GM23248 (cell line): ENCODE measurements around the gene CAMKMT. TPM values are rescaled to one million over a fixed set of nuclear protein-coding genes. Genes with fewer than 3 reads are reported as not detected.

Experiments
- DNase-seq: peaks from one replicate; pipeline ENCODE4 v3.0.0-alpha.2; 2015
- H2AFZ ChIP-seq: fragments of 200-600 bp; sonication (generic); 2 replicates; pipeline ENCODE4 v1.6.1; 2016; ENCODE audit warnings: antibody characterized with exemption
- H3F3A ChIP-seq: fragments of 200-600 bp; sonication (generic); 2 replicates; pipeline ENCODE4 v1.6.1; 2016; ENCODE audit warnings: mild to moderate bottlenecking, antibody characterized with exemption, mixed run types; ENCODE audit not compliant: insufficient read depth
- H3K27ac ChIP-seq: fragments of 200-600 bp; sonication (generic); 2 replicates; pipeline ENCODE4 v1.5.1; 2016; ENCODE audit warnings: mild to moderate bottlenecking
- H3K27me3 ChIP-seq: fragments of 200-600 bp; sonication (generic); replicated peaks from 2 replicates; pipeline ENCODE4 v1.6.1; 2016; ENCODE audit warnings: mild to moderate bottlenecking; ENCODE audit not compliant: insufficient read depth
- H3K36me3 ChIP-seq: fragments of 200-600 bp; sonication (generic); 2 replicates; pipeline ENCODE4 v1.6.1; 2016; ENCODE audit warnings: low read depth, mild to moderate bottlenecking
- H3K4me1 ChIP-seq: fragments of 200-600 bp; sonication (generic); 2 replicates; pipeline ENCODE4 v1.6.1; 2016; ENCODE audit warnings: mild to moderate bottlenecking; ENCODE audit not compliant: insufficient read depth
- H3K4me2 ChIP-seq: fragments of 200-600 bp; sonication (generic); one replicate; pipeline ENCODE4 v1.6.1; 2016; ENCODE audit warnings: mild to moderate bottlenecking; ENCODE audit not compliant: unreplicated experiment
- H3K4me3 ChIP-seq: fragments of 200-600 bp; sonication (generic); 2 replicates; pipeline ENCODE4 v1.5.1; 2016; ENCODE audit warnings: mild to moderate bottlenecking
- H3K79me2 ChIP-seq: fragments of 200-600 bp; sonication (generic); 2 replicates; pipeline ENCODE4 v1.6.1; 2016; ENCODE audit warnings: mild to moderate bottlenecking; ENCODE audit not compliant: insufficient read depth
- H3K9ac ChIP-seq: fragments of 200-600 bp; sonication (generic); 2 replicates; pipeline ENCODE4 v1.6.1; 2016; ENCODE audit warnings: mild to moderate bottlenecking
- H3K9me2 ChIP-seq: fragments of 200-600 bp; sonication (generic); 2 replicates; pipeline ENCODE4 v1.6.1; 2016; ENCODE audit warnings: mixed run types, mild to moderate bottlenecking, moderate library complexity; ENCODE audit not compliant: insufficient read depth
- H3K9me3 ChIP-seq: fragments of 200-600 bp; sonication (generic); one replicate; pipeline ENCODE4 v1.6.1; 2017; ENCODE audit warnings: low read depth
- H4K20me1 ChIP-seq: fragments of 200-600 bp; sonication (generic); 2 replicates; pipeline ENCODE4 v1.6.0; 2016; ENCODE audit not compliant: insufficient read depth
- EZH2 ChIP-seq: fragments of 200-600 bp; sonication (generic); IDR thresholded peaks from 2 replicates; pipeline ENCODE4 v1.6.1; 2018; ENCODE audit warnings: antibody characterized with exemption, mild to moderate bottlenecking; ENCODE audit not compliant: insufficient read depth, poor library complexity, severe bottlenecking
- EZH2phosphoT487 ChIP-seq: fragments of 200-600 bp; sonication (generic); IDR thresholded peaks from 2 replicates; pipeline ENCODE4 v1.6.1; 2018; ENCODE audit warnings: antibody characterized with exemption, moderate library complexity, mild to moderate bottlenecking, low read depth; ENCODE audit not compliant: insufficient read depth
- WGBS, 2 experiments: methylation state at CpG; one replicate each; pipeline ENCODE4 v1.1.6; 2015 to 2017; ENCODE audit warnings: low lambda C conversion rate in 2 of 2, low coverage in 1 of 2; ENCODE audit errors: missing lambda C conversion rate in 2 of 2; 5-methylcytosine and 5-hydroxymethylcytosine counted together
- in situ Hi-C: fragments of 300-500 bp; cut with MboI; formaldehyde crosslinking; loops from 2 replicates; pipeline ENCODE4 v1.15.0; 2020
- polyA plus RNA-seq: library from polyadenylated mRNA; unstranded; fragments of >200 nt; fragmentation: Nextera tagmentation; extraction: Ambion mirVana; gene quantifications from 2 replicates; pipeline ENCODE4 v1.2.1, GENCODE V29; 2016
- total RNA-seq: library from RNA; depleted of rRNA; stranded (reverse); fragments of >200 nt; shearing (Covaris generic); gene quantifications from 2 replicates; pipeline ENCODE4 v1.2.3, GENCODE V29; 2014

The CAMKMT gene
- total and polyA plus RNA-seq, 2 experiments from 2014 or later, result 3.1 to 6.9 TPM

DNA sequence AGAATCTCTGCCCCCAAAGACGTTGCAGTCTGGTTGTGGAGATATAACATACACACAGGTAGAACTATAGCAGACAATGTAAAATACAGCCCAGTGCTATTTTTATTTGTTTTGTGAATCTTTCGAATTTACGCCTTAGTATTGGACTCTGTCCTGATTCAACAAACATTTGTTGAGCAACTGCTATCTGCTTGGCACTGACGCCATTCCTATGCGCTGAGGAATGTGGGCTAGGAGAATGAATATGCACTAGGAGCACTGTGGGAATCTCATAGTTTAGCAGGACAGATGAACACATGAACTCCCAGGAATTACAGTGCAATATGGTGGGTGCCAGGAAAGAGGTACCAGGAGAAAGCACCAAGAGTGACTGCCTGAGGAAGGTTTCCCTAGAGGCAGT lies 398.1 kb downstream of the CAMKMT start:
- no peaks in the 10 kb centered on the region for H3K27me3 ChIP-seq
- no peaks in the 10 kb centered on the region for H3F3A ChIP-seq
- in situ Hi-C loops, result no loop called here
- peak; percentile 6 for DNase-seq
- no peak overlapping the region for H3K27ac ChIP-seq
- no peak overlapping the region for H3K4me3 ChIP-seq
- H3K36me3 ChIP-seq, result no peaks in the 10 kb centered on the region
- H3K79me2 ChIP-seq, result no peaks in the 10 kb centered on the region
- no peak overlapping the region for H3K4me2 ChIP-seq
- no peak overlapping the region for H2AFZ ChIP-seq
- WGBS, 2 experiments, result 78% methylated on average over 5 of the region's 5 CpGs
- H3K9me3 ChIP-seq, result no peaks in the 10 kb centered on the region
- H3K9me2 ChIP-seq, result no peaks in the 10 kb centered on the region
- no peak for TF ChIP-seq EZH2
- no peak for TF ChIP-seq EZH2phosphoT487
- H3K9ac ChIP-seq, result no peak overlapping the region
- H4K20me1 ChIP-seq, result no peaks in the 10 kb centered on the region
- no peaks in the 10 kb centered on the region for H3K4me1 ChIP-seq

DNA sequence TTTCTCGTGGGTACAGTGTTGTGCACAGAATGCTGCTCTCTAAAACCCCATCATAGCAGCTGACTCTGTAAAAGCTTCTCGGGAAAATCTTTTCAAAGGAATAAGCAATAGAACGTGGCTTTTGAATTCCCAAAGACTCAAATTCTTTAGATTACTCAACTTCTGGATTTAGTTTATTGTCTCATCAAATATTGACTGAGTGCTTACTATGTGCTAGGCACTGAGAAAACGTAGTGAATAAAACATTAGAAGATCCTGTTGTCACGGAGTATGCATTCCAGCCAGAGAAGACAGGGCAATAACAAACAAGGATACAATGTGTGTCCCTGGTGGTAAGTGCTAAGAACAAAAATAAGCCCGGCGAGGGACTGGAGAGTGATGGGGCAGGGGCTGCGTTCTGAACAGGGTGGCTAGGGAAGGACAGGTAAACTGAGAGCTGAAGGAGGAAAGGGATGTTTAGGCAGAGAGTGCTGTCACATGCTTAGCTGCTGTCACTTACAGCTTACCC lies 401.6 kb downstream of the CAMKMT start:
- DNase-seq, result no peak
- no peak overlapping the region for H3K9ac ChIP-seq
- H3K9me2 ChIP-seq, result no peaks in the 10 kb centered on the region
- H2AFZ ChIP-seq, result no peak overlapping the region
- 51 to 54% methylated on average over 8 of the region's 8 CpGs for WGBS, 2 experiments
- H3K4me1 ChIP-seq, result no peaks in the 10 kb centered on the region
- H3K79me2 ChIP-seq, result no peaks in the 10 kb centered on the region
- no peak overlapping the region for H3K4me3 ChIP-seq
- H3F3A ChIP-seq, result no peaks in the 10 kb centered on the region
- H3K9me3 ChIP-seq, result no peaks in the 10 kb centered on the region
- in situ Hi-C loops, result no loop called here
- no peaks in the 10 kb centered on the region for H4K20me1 ChIP-seq
- H3K4me2 ChIP-seq, result no peak overlapping the region
- TF ChIP-seq EZH2phosphoT487 (no peak), EZH2 (no peak)
- H3K27ac ChIP-seq, result no peak overlapping the region
- no peaks in the 10 kb centered on the region for H3K27me3 ChIP-seq
- no peaks in the 10 kb centered on the region for H3K36me3 ChIP-seq

DNA sequence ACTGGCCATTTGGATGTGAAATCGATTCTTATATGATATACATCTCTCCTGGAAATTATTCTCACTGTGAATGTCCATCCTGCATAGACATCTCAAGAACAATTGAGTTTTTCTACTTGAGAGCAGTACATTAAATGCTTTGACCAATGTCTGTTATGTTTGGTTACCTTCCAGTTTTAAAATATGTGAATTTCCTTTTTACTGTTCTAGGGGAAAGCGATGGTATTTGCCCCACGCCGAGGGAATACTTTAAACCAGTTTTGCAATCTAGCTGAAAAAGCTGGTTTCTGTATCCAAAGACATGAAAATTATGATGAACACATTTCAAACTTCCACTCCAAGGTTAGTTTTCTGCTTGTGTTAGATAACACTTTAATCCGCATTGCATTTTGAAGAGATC lies 404.5 kb downstream of the CAMKMT start:
- Histone ChIP-seq H3K9me3 (no peaks in the 10 kb centered on the region), H2AFZ (no peak overlapping the region), H3K9ac (no peak overlapping the region), H3K27ac (no peak overlapping the region), H3F3A (no peaks in the 10 kb centered on the region), H3K9me2 (no peaks in the 10 kb centered on the region), H3K4me2 (no peak overlapping the region), H4K20me1 (no peaks in the 10 kb centered on the region), H3K36me3 (no peaks in the 10 kb centered on the region), H3K4me1 (no peaks in the 10 kb centered on the region), H3K79me2 (no peaks in the 10 kb centered on the region), H3K4me3 (no peak overlapping the region), H3K27me3 (no peaks in the 10 kb centered on the region)
- TF ChIP-seq EZH2 (no peak), EZH2phosphoT487 (no peak)
- no peak for DNase-seq
- WGBS, 2 experiments, result 71 to 76% methylated on average over 5 of the region's 5 CpGs
- in situ Hi-C loops, result no loop called here

DNA sequence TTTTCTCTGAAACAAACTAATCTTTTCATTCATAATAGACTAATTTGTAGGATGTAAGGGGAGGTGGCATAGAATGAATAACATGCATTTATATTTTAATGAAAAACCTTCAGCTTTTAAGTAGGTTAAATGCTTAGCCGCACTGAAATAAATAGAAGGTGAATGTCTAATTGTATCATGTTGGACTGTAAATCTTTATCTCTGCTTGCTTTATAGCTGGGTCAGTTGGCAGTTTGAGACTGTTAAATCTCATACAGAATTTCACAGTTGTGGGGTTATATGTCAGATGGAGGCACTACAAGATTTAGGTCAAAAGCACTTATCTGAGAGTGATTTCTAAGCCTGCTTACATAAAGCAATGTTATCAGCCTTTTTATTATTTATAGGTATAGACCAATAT lies 405.0 kb downstream of the CAMKMT start:
- 85 to 100% methylated on average over 1 of the region's 1 CpG for WGBS, 2 experiments
- Histone ChIP-seq H2AFZ (no peak overlapping the region), H3K4me3 (no peak overlapping the region), H4K20me1 (no peaks in the 10 kb centered on the region), H3K9me3 (no peaks in the 10 kb centered on the region), H3K9ac (no peak overlapping the region), H3K27ac (no peak overlapping the region), H3K36me3 (no peaks in the 10 kb centered on the region), H3K4me2 (no peak overlapping the region), H3K27me3 (no peaks in the 10 kb centered on the region), H3K79me2 (no peaks in the 10 kb centered on the region), H3F3A (no peaks in the 10 kb centered on the region), H3K4me1 (no peaks in the 10 kb centered on the region), H3K9me2 (no peaks in the 10 kb centered on the region)
- TF ChIP-seq EZH2phosphoT487 (no peak), EZH2 (no peak)
- DNase-seq, result no peak
- in situ Hi-C loops, result no loop called here

GRCh38 chr2:44767691-44768090 lies 405.9 kb downstream of the CAMKMT start:
- no peaks in the 10 kb centered on the region for H3K27me3 ChIP-seq

More at GRCh38 chr2:44767691-44768090, 405.9 kb downstream of the CAMKMT start:
- Histone ChIP-seq H3K4me3 (no peak overlapping the region), H3K4me2 (no peak overlapping the region), H4K20me1 (no peaks in the 10 kb centered on the region), H3K36me3 (no peaks in the 10 kb centered on the region), H3K79me2 (no peaks in the 10 kb centered on the region), H3K9ac (no peak overlapping the region), H3K9me3 (no peaks in the 10 kb centered on the region), H2AFZ (no peak overlapping the region), H3F3A (no peaks in the 10 kb centered on the region), H3K27ac (no peak overlapping the region), H3K4me1 (no peaks in the 10 kb centered on the region), H3K9me2 (no peaks in the 10 kb centered on the region)
- no peak for TF ChIP-seq EZH2phosphoT487
- no peak for TF ChIP-seq EZH2
- no peak for DNase-seq
- in situ Hi-C loops, result no loop called here
- WGBS, 2 experiments, result 77 to 78% methylated on average over 8 of the region's 8 CpGs
